ENCODE data around the gene SLC25A53.

GRCh38 chrX:104189837-104190236 lies 33.0 kb upstream of the SLC25A53 start:
- TF ChIP-seq CTCF (IDR thresholded peaks at IDR 0.05) (no peak), POLR2A (IDR thresholded peaks at IDR 0.05) (no peak)
